A549 (cell line): ENCODE measurements around the gene YRDC. TPM values are rescaled to one million over a fixed set of nuclear protein-coding genes. Genes with fewer than 3 reads are reported as not detected.

Experiments used
- ATAC-seq, 2 experiments: fragments of 200-7000 bp in 1 of 2; fragments of >200 bp in 1 of 2; cut with Nextera tagmentation in 1 of 2; cut with Tn5 transposase in 1 of 2; 3 replicates each; pipeline versions ENCODE4 v1.8.0 to v1.9.1; 2018 to 2020; ENCODE audit warnings: mild to moderate bottlenecking in 1 of 2, moderate library complexity in 1 of 2
- CTCF ChIA-PET: fragments of 300-600 bp; sonication (Branson Sonifier 250); formaldehyde crosslinking; extraction: SDS; loops from one replicate; lab custom pipeline; 2021; ENCODE audit warnings: antibody characterized with exemption, inconsistent platforms; lab: Yijun Ruan, JAX
- POLR2A ChIA-PET: fragments of 350-600 bp; formaldehyde crosslinking; extraction: SDS; loops from one replicate; lab custom pipeline; 2021; ENCODE audit warnings: antibody characterized with exemption, inconsistent platforms; lab: Yijun Ruan, JAX
- DNase-seq, 2 experiments: peaks; one replicate each; pipeline versions ENCODE4 v3.0.0 to v3.0.0-alpha.2; 2011 to 2016; ENCODE audit warnings: low read depth in 1 of 2, low spot score in 1 of 2
- FAIRE-seq: peaks from 2 replicates; lab custom pipeline; 2011; peaks lifted over from hg19 to GRCh38; lab: Jason Lieb, UNC
- H3K27ac ChIP-seq, 2 experiments: fragments of >200 bp; sonication (Bioruptor Twin); formaldehyde crosslinking; 3 replicates each; pipeline ENCODE4 v1.5.1; 2016 to 2017
- H3K4me1 ChIP-seq: fragments of >200 bp; sonication (Bioruptor Twin); formaldehyde crosslinking; 3 replicates; pipeline ENCODE4 v1.6.1; 2016
- H3K4me2 ChIP-seq: fragments of >200 bp; sonication (Bioruptor Twin); formaldehyde crosslinking; 3 replicates; pipeline ENCODE4 v1.6.1; 2016
- H3K4me3 ChIP-seq: fragments of >200 bp; sonication (Bioruptor Twin); formaldehyde crosslinking; 3 replicates; pipeline ENCODE4 v1.5.1; 2016
- H3K9me3 ChIP-seq: fragments of >200 bp; sonication (Bioruptor Twin); formaldehyde crosslinking; 3 replicates; pipeline ENCODE4 v1.6.1; 2016
- ATOH8 ChIP-seq: fragments of 250-450 bp; sonication (Bioruptor Pico); IDR thresholded peaks from 2 replicates; pipeline ENCODE4 v1.5.0; 2020; ENCODE audit warnings: low read depth, mild to moderate bottlenecking, moderate library complexity
- BCL3 ChIP-seq: fragments of >200 bp; sonication (Bioruptor Twin); formaldehyde crosslinking; IDR thresholded peaks from 3 replicates; pipeline ENCODE4 v1.6.1; 2016
- BHLHE40 ChIP-seq: IDR thresholded peaks from 2 replicates; pipeline ENCODE4 v1.6.1; 2012; ENCODE audit warnings: low read depth, low read length, inconsistent platforms
- CBX2 ChIP-seq: fragments of 200-600 bp; sonication (generic); IDR thresholded peaks from 2 replicates; pipeline ENCODE4 v1.6.1; 2016; ENCODE audit warnings: low read depth, mild to moderate bottlenecking, borderline replicate concordance
- EHF ChIP-seq: fragments of 250-450 bp; sonication (Bioruptor Pico); IDR thresholded peaks from 2 replicates; pipeline ENCODE4 v1.5.0; 2020; ENCODE audit warnings: mild to moderate bottlenecking
- EHMT2 ChIP-seq: fragments of 200-600 bp; sonication (generic); IDR thresholded peaks from 2 replicates; pipeline ENCODE4 v1.6.1; 2016; ENCODE audit warnings: antibody characterized with exemption, low read depth, mild to moderate bottlenecking, moderate library complexity
- FOXS1 ChIP-seq: fragments of 250-450 bp; sonication (Bioruptor Pico); IDR thresholded peaks from 2 replicates; pipeline ENCODE4 v1.5.0; 2020; ENCODE audit warnings: mild to moderate bottlenecking, moderate library complexity
- GATA3 ChIP-seq: IDR thresholded peaks from 2 replicates; pipeline ENCODE4 v1.6.1; 2012; ENCODE audit warnings: borderline replicate concordance
- HDAC2 ChIP-seq: fragments of 200-600 bp; sonication (generic); IDR thresholded peaks from 2 replicates; pipeline ENCODE4 v1.6.1; 2016
- HEYL ChIP-seq: fragments of 250-450 bp; sonication (Bioruptor Pico); IDR thresholded peaks from 2 replicates; pipeline ENCODE4 v1.8.0; 2021; ENCODE audit warnings: mild to moderate bottlenecking, moderate library complexity
- HOXB13 ChIP-seq: fragments of 250-450 bp; sonication (Bioruptor Pico); IDR thresholded peaks from 2 replicates; pipeline ENCODE4 v1.5.0; 2020; ENCODE audit warnings: low read depth, mild to moderate bottlenecking, moderate library complexity
- KDM1A ChIP-seq: fragments of 200-600 bp; sonication (generic); IDR thresholded peaks from 2 replicates; pipeline ENCODE4 v1.6.1; 2016; ENCODE audit warnings: low read depth, mild to moderate bottlenecking
- MAFK ChIP-seq: fragments of 450-650 bp; IDR thresholded peaks from 2 replicates; pipeline ENCODE4 v1.6.1; 2014; ENCODE audit not compliant: partially characterized antibody
- MAX ChIP-seq: IDR thresholded peaks from 2 replicates; pipeline ENCODE4 v1.6.1; 2012
- MAZ ChIP-seq: fragments of 150-350 bp; IDR thresholded peaks from 2 replicates; pipeline ENCODE4 v1.6.1; 2014; ENCODE audit warnings: antibody characterized with exemption, low read depth, low read length, borderline replicate concordance
- NPAS2 ChIP-seq: fragments of 250-450 bp; sonication (Bioruptor Pico); IDR thresholded peaks from 2 replicates; pipeline ENCODE4 v1.8.0; 2022; ENCODE audit warnings: mild to moderate bottlenecking, moderate library complexity, borderline replicate concordance
- PBX3 ChIP-seq: IDR thresholded peaks from 2 replicates; pipeline ENCODE4 v1.6.1; 2012
- PHF8 ChIP-seq: fragments of 200-600 bp; sonication (generic); IDR thresholded peaks from 2 replicates; pipeline ENCODE4 v1.6.1; 2016; ENCODE audit warnings: low read depth, mild to moderate bottlenecking, antibody characterized with exemption, moderate library complexity, borderline replicate concordance
- POLR2AphosphoS2 ChIP-seq: conservative IDR thresholded peaks from 2 replicates; pipeline ENCODE4 v1.6.1; 2012; ENCODE audit warnings: low read length, improper control_type of control experiment, inconsistent platforms
- RCOR1 ChIP-seq: fragments of 150-350 bp; IDR thresholded peaks from 2 replicates; pipeline ENCODE4 v1.6.1; 2014; ENCODE audit warnings: antibody characterized with exemption, low read length, low read depth
- RFX5 ChIP-seq: fragments of 450-650 bp; IDR thresholded peaks from 2 replicates; pipeline ENCODE4 v1.7.1; 2014; ENCODE audit warnings: antibody characterized with exemption, mild to moderate bottlenecking, moderate library complexity
- RNF2 ChIP-seq: fragments of 200-600 bp; sonication (generic); IDR thresholded peaks from 2 replicates; pipeline ENCODE4 v1.6.1; 2016; ENCODE audit warnings: low read depth, mild to moderate bottlenecking, antibody characterized with exemption, moderate library complexity, borderline replicate concordance
- TFCP2L1 ChIP-seq: fragments of 250-450 bp; sonication (Bioruptor Pico); IDR thresholded peaks from 2 replicates; pipeline ENCODE4 v1.5.0; 2021; ENCODE audit warnings: mild to moderate bottlenecking
- TP53 ChIP-seq: fragments of 250-450 bp; sonication (Bioruptor Pico); IDR thresholded peaks from 2 replicates; pipeline ENCODE4 v1.5.0; 2021; ENCODE audit warnings: mild to moderate bottlenecking, moderate library complexity
- ZFP36 ChIP-seq: fragments of 450-650 bp; IDR thresholded peaks from 2 replicates; pipeline ENCODE4 v1.6.1; 2014; ENCODE audit warnings: borderline replicate concordance; ENCODE audit not compliant: partially characterized antibody
- ZNF302 ChIP-seq: fragments of 250-450 bp; sonication (Bioruptor Pico); IDR thresholded peaks from 2 replicates; pipeline ENCODE4 v1.9.0; 2021; ENCODE audit warnings: inconsistent platforms, mild to moderate bottlenecking, moderate library complexity
- ZSCAN20 ChIP-seq: fragments of 250-450 bp; sonication (Bioruptor Pico); IDR thresholded peaks from 2 replicates; pipeline ENCODE4 v1.8.0; 2022; ENCODE audit warnings: mild to moderate bottlenecking, moderate library complexity
- WGBS: methylation state at CpG from one replicate; pipeline ENCODE4 v1.1.6; 2017; ENCODE audit errors: missing lambda C conversion rate; 5-methylcytosine and 5-hydroxymethylcytosine counted together
- polyA plus RNA-seq, 4 experiments: library from polyadenylated mRNA; depleted of rRNA in 3 of 4; stranded (reverse); fragments of >200 nt; fragmentation: RNase III in 1 of 4; extraction: RNeasy Plus Mini Kit Qiagen cat#74134 plus additional on column Dnase treatment in 1 of 4; gene quantifications; 2 replicates in 3 of 4; 3 replicates in 1 of 4; pipeline ENCODE4 v1.2.3, GENCODE V29; 2011 to 2017

YRDC gene
- polyA plus RNA-seq, 2 of the 4 experiments (the other 2 are of a cell fraction) = 12.3 to 21.0 TPM

GRCh38 chr1:37831809-37832208 is 23.8 kb upstream of the YRDC start:
- no peak overlapping the region for H3K27ac ChIP-seq
- FAIRE-seq (no peak), ATAC-seq (no peak), DNase-seq (no peak)
- no peak for TF ChIP-seq CBX2
- no peak for TF ChIP-seq HOXB13
- no peak for TF ChIP-seq TP53 (CRISPR knock-in tag)
- TF ChIP-seq GATA3 = no peak
- TF ChIP-seq RFX5 = no peak
- TF ChIP-seq TFCP2L1 (CRISPR knock-in tag) = no peak
- no peak for TF ChIP-seq HEYL (CRISPR knock-in tag)
- no peak for TF ChIP-seq EHMT2
- TF ChIP-seq ATOH8 (CRISPR knock-in tag) = no peak
- no peak for TF ChIP-seq RNF2
- no peak for TF ChIP-seq ZSCAN20 (CRISPR knock-in tag)
- no peak for TF ChIP-seq PHF8
- TF ChIP-seq MAZ = no peak
- TF ChIP-seq MAFK = no peak
- no peaks in the 10 kb centered on the region for H3K9me3 ChIP-seq
- CTCF ChIA-PET = no interaction called here
- POLR2A ChIA-PET = no interaction called here
- no peak overlapping the region for H3K4me3 ChIP-seq
- peaks cover 8% of the 10 kb centered on the region; the same call in 2 of the 3 replicates for H3K4me1 ChIP-seq
- WGBS = 26% methylated on average over 2 of the region's 2 CpGs
- no peak overlapping the region for H3K4me2 ChIP-seq

GRCh38 chr1:37831109-37831508 is 23.1 kb upstream of the YRDC start:
- no peak for ATAC-seq
- POLR2A ChIA-PET = no interaction called here
- Histone ChIP-seq H3K9me3 (no peaks in the 10 kb centered on the region), H3K4me3 (no peak overlapping the region), H3K4me2 (no peak overlapping the region), H3K4me1 (peaks cover 8% of the 10 kb centered on the region; the same call in 2 of the 3 replicates), H3K27ac (no peak overlapping the region)
- 93% methylated on average over 4 of the region's 4 CpGs for WGBS
- no peak for FAIRE-seq
- TF ChIP-seq MAFK = peak; percentile 48
- no peak for TF ChIP-seq HDAC2
- DNase-seq = no peak
- CTCF ChIA-PET = no interaction called here

- DNase-seq (no peak), FAIRE-seq (no peak), ATAC-seq (no peak)
- H3K27ac ChIP-seq = no peak overlapping the region
- 94% methylated on average over 12 of the region's 12 CpGs for WGBS
- no peak overlapping the region for H3K4me2 ChIP-seq
- H3K4me3 ChIP-seq = no peak overlapping the region
- H3K9me3 ChIP-seq = no peaks in the 10 kb centered on the region
- peaks cover 8% of the 10 kb centered on the region; the same call in 2 of the 3 replicates for H3K4me1 ChIP-seq
- POLR2A ChIA-PET = no interaction called here
- TF ChIP-seq ZNF302 (CRISPR knock-in tag) (no peak), NPAS2 (CRISPR knock-in tag) (no peak), BHLHE40 (no peak), POLR2AphosphoS2 (no peak), RCOR1 (no peak), TP53 (CRISPR knock-in tag) (no peak), HOXB13 (no peak), BCL3 (no peak), FOXS1 (CRISPR knock-in tag) (no peak), KDM1A (no peak), GATA3 (no peak), CBX2 (no peak), ZFP36 (no peak), MAX (no peak), ATOH8 (CRISPR knock-in tag) (no peak), PBX3 (no peak), EHF (no peak)
- CTCF ChIA-PET = interaction anchor here (1.1 kb wide), 1 partner anchor 32 kb away, joined by 3 read pairs; no protein-coding TSS in a partner anchor
Observed at GRCh38 chr1:37828410-37829074, 20.5 kb upstream of the YRDC start.
